A549 treated with AZD9567 at 1 μM for 4 hours (cell line): ENCODE data around the gene METTL15. TPM values are rescaled to one million over a fixed set of nuclear protein-coding genes. Genes with fewer than 3 reads are reported as not detected.

ENCODE experiments used
- total RNA-seq: library from RNA; stranded (reverse); fragments of 200-300 nt; extraction: Qiagen RNA extraction; gene quantifications from 5 replicates; pipeline ENCODE4 v1.2.3, GENCODE V29; 2022; ENCODE audit not compliant: insufficient read depth

The METTL15 gene
- 6.2 to 9.1 TPM (median 6.7 TPM) in 5 replicates for total RNA-seq

GRCh38 chr11:28107750-28108618 is at the start of gene METTL15, which contains the start of gene KIF18A:
Gene METTL15 (plus strand): TSS chr11:28108388. CDS start chr11:28113335, 4,947 bp downstream.
Gene KIF18A (minus strand): TSS chr11:28108156. CDS start chr11:28097947, 10,209 bp downstream.

Other genes starting within 250 kb of the METTL15 start
- 13.4 to 20.8 TPM (median 14.9 TPM) in 5 replicates for gene KIF18A, start 232 bp upstream of the METTL15 start, total RNA-seq